Mononuclear cell (primary cell): ENCODE measurements around the gene MUC5B. TPM values are rescaled to one million over a fixed set of nuclear protein-coding genes. Genes with fewer than 3 reads are reported as not detected.
"Not testable (repeated sequence)": the region's sequence is repeated elsewhere in the genome, so short reads cannot be mapped to it uniquely, and the experiment has no call there.

Source experiments
- H3K27me3 ChIP-seq: 2 replicates; pipeline ENCODE4 v1.6.0; 2011; ENCODE audit warnings: low read length, control low read depth; ENCODE audit not compliant: insufficient read depth
- H3K4me1 ChIP-seq: 2 replicates; pipeline ENCODE4 v1.5.1; 2011; ENCODE audit warnings: mild to moderate bottlenecking, low read length, control low read depth; ENCODE audit not compliant: insufficient read depth
- H3K4me3 ChIP-seq: 2 replicates; pipeline ENCODE4 v1.5.1; 2011; ENCODE audit warnings: mild to moderate bottlenecking, low read length, moderate library complexity
- H3K9me3 ChIP-seq: 2 replicates; pipeline ENCODE4 v1.5.1; 2011; ENCODE audit warnings: low read depth, mild to moderate bottlenecking, control low read depth, low read length
- total RNA-seq: library from RNA; depleted of rRNA; stranded (reverse); fragments of >200 nt; gene quantifications from one replicate; pipeline ENCODE4 v1.2.3, GENCODE V29; 2012

MUC5B gene, protein sequence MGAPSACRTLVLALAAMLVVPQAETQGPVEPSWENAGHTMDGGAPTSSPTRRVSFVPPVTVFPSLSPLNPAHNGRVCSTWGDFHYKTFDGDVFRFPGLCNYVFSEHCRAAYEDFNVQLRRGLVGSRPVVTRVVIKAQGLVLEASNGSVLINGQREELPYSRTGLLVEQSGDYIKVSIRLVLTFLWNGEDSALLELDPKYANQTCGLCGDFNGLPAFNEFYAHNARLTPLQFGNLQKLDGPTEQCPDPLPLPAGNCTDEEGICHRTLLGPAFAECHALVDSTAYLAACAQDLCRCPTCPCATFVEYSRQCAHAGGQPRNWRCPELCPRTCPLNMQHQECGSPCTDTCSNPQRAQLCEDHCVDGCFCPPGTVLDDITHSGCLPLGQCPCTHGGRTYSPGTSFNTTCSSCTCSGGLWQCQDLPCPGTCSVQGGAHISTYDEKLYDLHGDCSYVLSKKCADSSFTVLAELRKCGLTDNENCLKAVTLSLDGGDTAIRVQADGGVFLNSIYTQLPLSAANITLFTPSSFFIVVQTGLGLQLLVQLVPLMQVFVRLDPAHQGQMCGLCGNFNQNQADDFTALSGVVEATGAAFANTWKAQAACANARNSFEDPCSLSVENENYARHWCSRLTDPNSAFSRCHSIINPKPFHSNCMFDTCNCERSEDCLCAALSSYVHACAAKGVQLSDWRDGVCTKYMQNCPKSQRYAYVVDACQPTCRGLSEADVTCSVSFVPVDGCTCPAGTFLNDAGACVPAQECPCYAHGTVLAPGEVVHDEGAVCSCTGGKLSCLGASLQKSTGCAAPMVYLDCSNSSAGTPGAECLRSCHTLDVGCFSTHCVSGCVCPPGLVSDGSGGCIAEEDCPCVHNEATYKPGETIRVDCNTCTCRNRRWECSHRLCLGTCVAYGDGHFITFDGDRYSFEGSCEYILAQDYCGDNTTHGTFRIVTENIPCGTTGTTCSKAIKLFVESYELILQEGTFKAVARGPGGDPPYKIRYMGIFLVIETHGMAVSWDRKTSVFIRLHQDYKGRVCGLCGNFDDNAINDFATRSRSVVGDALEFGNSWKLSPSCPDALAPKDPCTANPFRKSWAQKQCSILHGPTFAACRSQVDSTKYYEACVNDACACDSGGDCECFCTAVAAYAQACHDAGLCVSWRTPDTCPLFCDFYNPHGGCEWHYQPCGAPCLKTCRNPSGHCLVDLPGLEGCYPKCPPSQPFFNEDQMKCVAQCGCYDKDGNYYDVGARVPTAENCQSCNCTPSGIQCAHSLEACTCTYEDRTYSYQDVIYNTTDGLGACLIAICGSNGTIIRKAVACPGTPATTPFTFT (N-terminal part only)
- total RNA-seq = under 0.01 TPM

DNA sequence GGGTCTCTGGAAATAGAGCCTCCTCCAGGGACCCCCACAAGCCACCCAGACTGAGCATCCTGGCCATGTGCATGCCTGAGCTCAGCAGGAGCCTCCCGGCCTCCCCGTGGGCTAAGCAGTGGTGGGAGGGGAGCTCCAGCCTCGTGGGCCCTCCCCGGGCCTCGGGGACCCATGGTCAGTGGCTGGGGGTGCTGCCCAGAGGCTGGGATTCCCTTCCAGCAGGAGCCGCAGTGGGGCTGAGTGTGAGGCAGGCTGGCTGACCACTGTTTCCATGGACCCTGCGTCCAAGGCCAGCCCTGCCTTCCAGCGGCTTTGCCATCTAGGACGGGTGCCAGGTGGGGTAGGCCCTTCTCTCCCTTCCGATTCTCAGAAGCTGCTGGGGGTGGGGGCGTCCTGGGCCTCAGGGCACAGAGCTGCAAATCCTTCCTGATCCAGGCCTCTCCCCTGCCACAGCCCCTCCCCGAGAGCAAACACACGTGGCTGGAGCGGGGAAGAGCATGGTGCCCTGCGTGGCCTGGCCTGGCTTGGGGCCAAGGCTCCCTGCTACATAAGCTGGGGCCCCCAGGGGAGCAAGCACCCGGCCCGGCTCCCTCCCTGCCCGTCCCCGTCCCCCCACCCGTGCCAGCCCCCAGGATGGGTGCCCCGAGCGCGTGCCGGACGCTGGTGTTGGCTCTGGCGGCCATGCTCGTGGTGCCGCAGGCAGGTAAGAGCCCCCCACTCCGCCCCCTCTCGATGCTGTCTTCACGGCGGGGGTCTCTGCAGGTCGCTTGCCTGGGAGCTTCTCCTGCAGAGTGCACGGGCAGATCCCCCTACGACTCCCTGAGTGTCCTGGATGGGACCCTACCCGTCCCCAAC lies at the start of gene MUC5B:
MUC5B (plus strand) TSS at position 576 of the 855 bp plus-strand sequence; CDS start at position 634, 58 bp downstream.
- no peaks in the 10 kb centered on the region for H3K27me3 ChIP-seq
- no peak within 1 kb of the TSS for H3K4me3 ChIP-seq
- no peaks in the 10 kb centered on the region for H3K9me3 ChIP-seq
- H3K4me1 ChIP-seq = no peaks in the 10 kb centered on the region

DNA sequence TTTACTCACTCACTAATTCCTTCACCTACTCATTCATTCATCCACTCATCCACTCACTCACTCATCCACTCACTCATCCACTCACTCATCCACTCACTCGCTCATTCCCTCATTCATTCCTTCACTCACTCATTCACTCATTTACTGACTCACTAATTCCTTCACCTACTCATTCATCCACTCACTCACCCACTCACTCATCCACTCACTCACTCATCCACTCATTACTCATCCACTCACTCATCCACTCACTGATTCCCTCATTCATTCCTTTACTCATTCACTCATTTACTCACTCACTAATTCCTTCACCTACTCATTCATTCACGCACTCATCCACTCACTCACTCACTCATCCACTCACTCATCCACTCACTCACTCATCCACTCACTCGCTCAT lies 49.5 kb upstream of the MUC5B start:
- H3K27me3 ChIP-seq, H3K9me3 ChIP-seq, H3K4me3 ChIP-seq, H3K4me1 ChIP-seq: not testable (repeated sequence)

DNA sequence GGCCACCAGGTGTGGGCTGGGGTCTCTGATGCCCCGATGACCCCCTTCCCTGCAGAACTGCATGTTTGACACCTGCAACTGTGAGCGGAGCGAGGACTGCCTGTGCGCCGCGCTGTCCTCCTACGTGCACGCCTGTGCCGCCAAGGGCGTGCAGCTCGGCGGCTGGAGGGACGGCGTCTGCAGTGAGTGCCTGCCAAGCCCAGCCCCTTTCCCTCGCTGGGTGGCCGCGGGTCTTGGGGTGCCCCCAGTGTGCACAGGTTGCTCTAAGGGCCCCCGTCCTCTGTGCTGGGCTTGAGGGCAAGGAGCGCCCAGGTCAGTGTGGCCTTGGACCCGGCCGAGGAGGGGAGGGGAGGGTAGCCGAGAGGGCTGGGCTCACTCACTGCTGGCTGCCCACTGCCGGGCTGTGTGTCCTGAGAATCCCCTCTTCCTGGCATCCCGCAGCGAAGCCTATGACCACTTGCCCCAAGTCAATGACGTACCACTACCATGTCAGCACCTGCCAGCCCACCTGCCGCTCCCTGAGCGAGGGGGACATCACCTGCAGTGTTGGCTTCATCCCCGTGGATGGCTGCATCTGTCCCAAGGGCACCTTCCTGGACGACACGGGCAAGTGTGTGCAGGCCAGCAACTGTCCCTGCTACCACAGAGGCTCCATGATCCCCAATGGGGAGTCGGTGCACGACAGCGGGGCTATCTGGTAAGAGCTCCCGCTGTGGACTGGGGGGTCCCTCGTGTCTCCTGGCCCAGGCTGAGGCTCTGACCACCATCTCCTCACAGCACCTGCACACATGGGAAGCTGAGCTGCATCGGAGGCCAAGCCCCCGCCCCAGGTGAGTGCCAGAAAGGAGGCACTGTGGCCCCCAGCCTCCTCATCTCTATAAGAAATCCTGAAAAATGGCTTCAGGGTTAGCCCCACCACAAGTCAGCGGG lies 48.2 kb upstream of the MUC5B start:
- H3K27me3 ChIP-seq = no peaks in the 10 kb centered on the region
- no peaks in the 10 kb centered on the region for H3K4me1 ChIP-seq
- H3K9me3 ChIP-seq = no peaks in the 10 kb centered on the region
- no peak overlapping the region for H3K4me3 ChIP-seq

DNA sequence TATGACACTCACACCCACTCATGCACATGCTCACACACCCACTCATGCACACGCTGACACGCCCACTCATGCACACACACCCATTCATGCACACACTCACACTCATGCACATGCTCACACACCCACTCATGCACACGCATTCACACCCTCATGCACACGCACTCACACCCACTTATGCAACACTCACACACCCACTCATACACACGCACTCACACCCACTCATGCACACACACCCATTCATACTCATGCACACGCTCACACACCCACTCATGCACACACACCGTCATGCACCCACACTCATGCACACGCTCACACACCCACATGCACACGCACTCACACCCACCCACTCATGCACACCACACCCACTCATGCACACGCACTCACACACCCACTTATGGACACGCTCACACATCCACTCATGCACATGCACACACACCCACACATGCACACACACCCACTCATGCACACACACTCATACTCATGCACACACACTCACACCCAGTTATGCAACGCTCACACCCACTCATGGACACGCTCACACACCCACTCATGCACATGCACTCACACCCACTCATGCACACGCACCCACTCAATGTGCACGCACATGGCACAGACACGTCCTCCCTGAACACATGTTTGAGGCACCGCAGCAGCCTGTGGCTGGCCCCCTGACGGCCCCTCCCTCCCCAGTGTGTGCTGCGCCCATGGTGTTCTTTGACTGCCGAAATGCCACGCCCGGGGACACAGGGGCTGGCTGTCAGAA lies 47.2 kb upstream of the MUC5B start:
- no peak overlapping the region for H3K4me3 ChIP-seq
- H3K4me1 ChIP-seq = no peaks in the 10 kb centered on the region
- no peaks in the 10 kb centered on the region for H3K27me3 ChIP-seq
- no peaks in the 10 kb centered on the region for H3K9me3 ChIP-seq

DNA sequence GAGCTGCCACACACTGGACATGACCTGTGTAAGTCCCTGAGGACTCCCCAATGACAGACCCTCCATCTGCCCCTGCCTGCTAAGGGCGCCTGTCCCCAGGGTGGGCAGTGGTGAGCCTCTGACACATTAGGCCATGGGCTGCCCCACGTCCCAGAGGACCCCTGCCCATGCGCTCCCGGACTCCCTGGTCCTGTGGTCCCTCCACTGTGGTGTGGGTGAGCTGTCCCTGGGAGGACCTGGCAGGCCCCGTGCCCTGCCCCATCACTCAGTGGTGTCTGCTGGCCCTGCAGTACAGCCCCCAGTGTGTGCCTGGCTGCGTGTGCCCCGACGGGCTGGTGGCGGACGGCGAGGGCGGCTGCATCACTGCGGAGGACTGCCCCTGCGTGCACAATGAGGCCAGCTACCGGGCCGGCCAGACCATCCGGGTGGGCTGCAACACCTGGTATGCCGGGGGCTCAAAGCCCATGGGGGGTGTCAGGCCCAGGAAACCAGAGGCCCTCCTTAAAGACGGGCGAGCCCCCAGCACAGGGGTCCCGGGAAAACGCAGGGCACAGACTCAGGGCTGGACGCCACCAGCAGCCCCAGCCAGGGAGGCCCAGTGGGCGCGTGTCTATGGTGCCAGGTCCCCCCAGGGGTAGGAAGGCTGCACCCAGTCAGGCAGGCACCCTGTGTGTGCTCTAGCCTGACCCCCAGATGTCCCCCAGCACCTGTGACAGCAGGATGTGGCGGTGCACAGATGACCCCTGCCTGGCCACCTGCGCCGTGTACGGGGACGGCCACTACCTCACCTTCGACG lies 46.4 kb upstream of the MUC5B start:
- Histone ChIP-seq H3K27me3 (no peaks in the 10 kb centered on the region), H3K4me1 (no peaks in the 10 kb centered on the region), H3K9me3 (no peaks in the 10 kb centered on the region), H3K4me3 (no peak overlapping the region)

- no peaks in the 10 kb centered on the region for H3K27me3 ChIP-seq
- no peaks in the 10 kb centered on the region for H3K9me3 ChIP-seq
- H3K4me3 ChIP-seq = no peak overlapping the region
- no peaks in the 10 kb centered on the region for H3K4me1 ChIP-seq
Observed at GRCh38 chr11:1177020-1177770, 45.7 kb upstream of the MUC5B start.

GRCh38 chr11:1177771-1178090 lies 45.1 kb upstream of the MUC5B start:
- Histone ChIP-seq H3K4me1 (no peaks in the 10 kb centered on the region), H3K4me3 (no peak overlapping the region), H3K27me3 (no peaks in the 10 kb centered on the region), H3K9me3 (no peaks in the 10 kb centered on the region)

DNA sequence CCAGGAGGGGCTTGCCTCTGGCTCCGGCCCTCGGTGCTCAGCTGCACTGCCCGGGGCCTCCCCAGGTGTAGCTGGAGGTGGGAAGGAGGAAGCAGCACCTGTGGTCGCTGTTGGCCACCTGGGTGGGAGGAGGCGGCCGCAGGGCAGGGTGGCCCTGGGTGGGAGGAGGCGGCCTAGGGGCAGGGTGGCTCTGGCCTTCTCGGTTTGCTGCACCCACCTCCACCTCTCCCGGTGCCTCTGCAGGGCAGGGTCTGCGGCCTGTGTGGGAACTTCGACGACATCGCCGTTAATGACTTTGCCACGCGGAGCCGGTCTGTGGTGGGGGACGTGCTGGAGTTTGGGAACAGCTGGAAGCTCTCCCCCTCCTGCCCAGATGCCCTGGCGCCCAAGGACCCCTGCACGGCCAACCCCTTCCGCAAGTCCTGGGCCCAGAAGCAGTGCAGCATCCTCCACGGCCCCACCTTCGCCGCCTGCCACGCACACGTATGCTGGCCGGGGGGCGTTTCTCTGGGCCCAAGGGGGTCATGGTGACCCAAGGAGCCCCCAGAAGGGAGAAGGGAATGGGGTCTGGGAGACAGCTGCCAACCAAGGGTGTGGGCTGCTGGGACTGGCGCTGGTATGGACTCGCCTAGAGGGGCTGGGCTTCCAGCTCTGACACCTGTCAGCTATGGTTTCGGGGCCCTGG lies 44.5 kb upstream of the MUC5B start:
- Histone ChIP-seq H3K4me3 (no peak overlapping the region), H3K27me3 (no peaks in the 10 kb centered on the region), H3K4me1 (no peaks in the 10 kb centered on the region), H3K9me3 (no peaks in the 10 kb centered on the region)

DNA sequence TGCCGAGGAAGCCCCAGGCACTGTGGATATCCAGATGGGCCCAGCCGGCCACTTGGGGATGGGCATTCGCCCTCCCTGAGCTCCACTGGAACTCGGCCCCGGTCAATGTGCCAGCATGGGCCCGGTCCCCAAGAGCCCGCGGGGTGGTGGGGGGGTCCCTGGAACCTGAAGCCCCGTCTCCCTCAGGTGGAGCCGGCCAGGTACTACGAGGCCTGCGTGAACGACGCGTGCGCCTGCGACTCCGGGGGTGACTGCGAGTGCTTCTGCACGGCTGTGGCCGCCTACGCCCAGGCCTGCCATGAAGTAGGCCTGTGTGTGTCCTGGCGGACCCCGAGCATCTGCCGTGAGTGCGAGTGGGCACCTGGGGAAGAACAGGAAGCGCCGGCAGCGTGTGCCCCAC lies 44.0 kb upstream of the MUC5B start:
- no peaks in the 10 kb centered on the region for H3K27me3 ChIP-seq
- H3K4me3 ChIP-seq = no peak overlapping the region
- no peaks in the 10 kb centered on the region for H3K4me1 ChIP-seq
- H3K9me3 ChIP-seq = no peaks in the 10 kb centered on the region

GRCh38 chr11:1179641-1180040 lies 43.2 kb upstream of the MUC5B start:
- Histone ChIP-seq H3K4me1 (no peaks in the 10 kb centered on the region), H3K27me3 (no peaks in the 10 kb centered on the region), H3K4me3 (no peak overlapping the region), H3K9me3 (no peaks in the 10 kb centered on the region)

DNA sequence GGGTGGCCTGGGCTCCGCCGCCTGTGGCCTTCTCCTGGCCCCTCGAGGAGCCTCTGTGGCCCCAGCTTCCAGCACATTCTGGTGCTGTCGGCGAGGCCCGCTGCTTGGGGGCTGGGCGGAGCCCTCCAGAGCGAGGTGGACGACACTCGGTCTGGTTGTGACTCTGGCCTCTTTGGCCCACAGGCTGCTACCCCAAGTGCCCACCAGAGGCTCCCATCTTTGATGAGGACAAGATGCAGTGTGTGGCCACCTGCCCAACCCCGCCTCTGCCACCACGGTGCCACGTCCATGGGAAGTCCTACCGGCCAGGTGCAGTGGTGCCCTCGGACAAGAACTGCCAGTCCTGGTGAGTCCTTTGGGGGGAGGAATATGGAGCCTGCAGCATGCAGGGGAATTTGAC lies 42.7 kb upstream of the MUC5B start:
- Histone ChIP-seq H3K4me3 (no peak overlapping the region), H3K4me1 (no peaks in the 10 kb centered on the region), H3K27me3 (no peaks in the 10 kb centered on the region), H3K9me3 (no peaks in the 10 kb centered on the region)
